Tibial nerve (tissue), 4 donors: Measurements from ENCODE around the gene YOD1. TPM values are rescaled to one million over a fixed set of nuclear protein-coding genes. Genes with fewer than 3 reads are reported as not detected.
A peak's percentile ranks its signal among the peaks of the same experiment; 100 is the strongest.

ENCODE experiments used
- DNase-seq, 2 donors: peaks; one replicate each; pipeline ENCODE4 v3.0.0-alpha.2; 2019; ENCODE audit warnings: low spot score in 2 of 2
- H3K27ac ChIP-seq, 4 donors: fragments of 200-600 bp; sonication (generic) in 3 of 4; one replicate each; pipeline ENCODE4 v1.5.1; 2017 to 2019; ENCODE audit warnings: mild to moderate bottlenecking in 1 of 4
- H3K27me3 ChIP-seq, 2 donors: fragments of 200-600 bp; sonication (generic) in 1 of 2; one replicate each; pipeline versions ENCODE4 v1.5.1 to v1.6.0; 2017 to 2019
- H3K36me3 ChIP-seq, 3 donors: fragments of 200-600 bp; sonication (generic); one replicate each; pipeline ENCODE4 v1.5.1; 2018 to 2019
- H3K4me1 ChIP-seq, 4 donors: fragments of 200-600 bp; sonication (generic) in 3 of 4; one replicate each; pipeline ENCODE4 v1.5.1; 2017 to 2019
- H3K4me3 ChIP-seq, 4 donors: fragments of 200-600 bp; sonication (generic) in 3 of 4; one replicate each; pipeline ENCODE4 v1.5.1; 2017 to 2019; ENCODE audit warnings: mild to moderate bottlenecking in 1 of 4, moderate library complexity in 1 of 4
- H3K9me3 ChIP-seq, 4 donors: fragments of 200-600 bp; sonication (generic) in 3 of 4; one replicate each; pipeline ENCODE4 v1.5.1; 2017 to 2019
- EP300 ChIP-seq, 2 donors: sonication (generic); formaldehyde crosslinking; IDR thresholded peaks; one replicate each; pipeline ENCODE4 v1.6.1; 2017; ENCODE audit warnings: antibody characterized with exemption in 2 of 2, mild to moderate bottlenecking in 1 of 2
- POLR2A ChIP-seq, 2 donors: fragments of 450-650 bp; IDR thresholded peaks; one replicate each; pipeline ENCODE4 v1.6.1; 2017; ENCODE audit warnings: antibody characterized with exemption in 2 of 2, mild to moderate bottlenecking in 2 of 2, moderate library complexity in 2 of 2
- WGBS, 2 donors: methylation state at CpG; one replicate each; pipeline ENCODE4 v1.1.5; 2018; 5-methylcytosine and 5-hydroxymethylcytosine counted together
- total RNA-seq, 4 donors: library from RNA; depleted of rRNA; stranded (reverse); fragments of >200 nt; gene quantifications; one replicate each; pipeline ENCODE4 v1.1.0, GENCODE V29; 2016
- TF ChIP-seq, protein P1 (sequence below), 5 experiments: fragments of 200-600 bp in 3 of 5; fragments of 450-650 bp in 2 of 5; sonication (generic) in 3 of 5; IDR thresholded peaks; one replicate each; pipeline ENCODE4 v1.5.1; 2016 to 2019; ENCODE audit warnings: antibody characterized with exemption in 5 of 5, mild to moderate bottlenecking in 3 of 5, moderate library complexity in 2 of 5

YOD1 gene
- total RNA-seq, 4 donors from 2014 or later: 6.9 to 11.8 (median 10.7) TPM

GRCh38 chr1:207069061-207069460 is 18.1 kb upstream of the YOD1 start:
- peaks cover 0 to 88% (median 8%) of the 10 kb centered on the region in 3 donors for H3K36me3 ChIP-seq

GRCh38 chr1:207067665-207068064 is 16.7 kb upstream of the YOD1 start:
- H3K36me3 ChIP-seq: peaks cover under 1 to 92% (median 8%) of the 10 kb centered on the region in 3 donors
- no peak for DNase-seq
- WGBS, 2 donors: 91 to 94% methylated on average over 5 of the region's 5 CpGs
- H3K4me3 ChIP-seq: no peak overlapping the region
- H3K4me1 ChIP-seq: peaks cover 0 to 4% (median 0%) of the 10 kb centered on the region in 4 donors
- no peaks in the 10 kb centered on the region for H3K27me3 ChIP-seq
- H3K27ac ChIP-seq: peak overlapping the region in 1 of 4 donors; percentile 40
- TF ChIP-seq EP300 (IDR thresholded peaks at IDR 0.05) (no peak), POLR2A (IDR thresholded peaks at IDR 0.05) (no peak)
- TF ChIP-seq, protein P1, sequence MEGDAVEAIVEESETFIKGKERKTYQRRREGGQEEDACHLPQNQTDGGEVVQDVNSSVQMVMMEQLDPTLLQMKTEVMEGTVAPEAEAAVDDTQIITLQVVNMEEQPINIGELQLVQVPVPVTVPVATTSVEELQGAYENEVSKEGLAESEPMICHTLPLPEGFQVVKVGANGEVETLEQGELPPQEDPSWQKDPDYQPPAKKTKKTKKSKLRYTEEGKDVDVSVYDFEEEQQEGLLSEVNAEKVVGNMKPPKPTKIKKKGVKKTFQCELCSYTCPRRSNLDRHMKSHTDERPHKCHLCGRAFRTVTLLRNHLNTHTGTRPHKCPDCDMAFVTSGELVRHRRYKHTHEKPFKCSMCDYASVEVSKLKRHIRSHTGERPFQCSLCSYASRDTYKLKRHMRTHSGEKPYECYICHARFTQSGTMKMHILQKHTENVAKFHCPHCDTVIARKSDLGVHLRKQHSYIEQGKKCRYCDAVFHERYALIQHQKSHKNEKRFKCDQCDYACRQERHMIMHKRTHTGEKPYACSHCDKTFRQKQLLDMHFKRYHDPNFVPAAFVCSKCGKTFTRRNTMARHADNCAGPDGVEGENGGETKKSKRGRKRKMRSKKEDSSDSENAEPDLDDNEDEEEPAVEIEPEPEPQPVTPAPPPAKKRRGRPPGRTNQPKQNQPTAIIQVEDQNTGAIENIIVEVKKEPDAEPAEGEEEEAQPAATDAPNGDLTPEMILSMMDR (IDR thresholded peaks at IDR 0.05): no peak
- H3K9me3 ChIP-seq: no peaks in the 10 kb centered on the region

More at GRCh38 chr1:207069061-207069460, 18.1 kb upstream of the YOD1 start:
- Histone ChIP-seq H3K27me3 (no peaks in the 10 kb centered on the region), H3K4me3 (no peak overlapping the region), H3K27ac (no peak overlapping the region), H3K4me1 (peaks cover 0 to 4% (median 0%) of the 10 kb centered on the region in 4 donors), H3K9me3 (no peaks in the 10 kb centered on the region)
- TF ChIP-seq POLR2A (IDR thresholded peaks at IDR 0.05) (no peak), EP300 (IDR thresholded peaks at IDR 0.05) (no peak)
- TF ChIP-seq, protein P1 (IDR thresholded peaks at IDR 0.05): no peak
- no peak for DNase-seq
- WGBS, 2 donors: 69 to 81% methylated on average over 3 of the region's 3 CpGs

DNA sequence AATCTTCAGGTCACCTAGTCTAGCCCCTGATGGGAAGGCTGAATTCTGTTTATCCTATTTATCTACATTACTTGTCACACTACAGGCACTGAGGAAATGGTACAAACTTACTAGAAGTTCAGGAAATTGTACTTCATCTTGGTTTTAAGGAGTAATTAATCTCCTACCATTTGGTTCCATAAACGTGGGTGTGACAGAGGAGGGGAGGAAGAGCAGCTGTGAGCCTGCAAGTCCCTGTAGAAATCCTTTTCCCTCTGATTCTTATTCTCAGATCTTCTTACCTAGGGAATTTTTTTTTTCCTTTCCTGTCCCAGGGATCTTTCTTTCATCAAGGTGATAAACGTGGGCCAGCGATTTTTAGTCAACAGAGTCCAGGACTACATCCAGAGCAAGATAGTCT is 16.2 kb upstream of the YOD1 start:
- no peak for DNase-seq
- Histone ChIP-seq H3K9me3 (no peaks in the 10 kb centered on the region), H3K27ac (peak overlapping the region in 1 of 4 donors; percentile 40), H3K36me3 (peaks cover 2 to 92% (median 8%) of the 10 kb centered on the region in 3 donors), H3K4me3 (no peak overlapping the region), H3K27me3 (no peaks in the 10 kb centered on the region), H3K4me1 (peaks cover 0 to 4% (median 0%) of the 10 kb centered on the region in 4 donors)
- 58 to 62% methylated on average over 3 of the region's 3 CpGs for WGBS, 2 donors
- TF ChIP-seq, protein P1 (IDR thresholded peaks at IDR 0.05): no peak
- TF ChIP-seq POLR2A (IDR thresholded peaks at IDR 0.05) (no peak), EP300 (IDR thresholded peaks at IDR 0.05) (no peak)

DNA sequence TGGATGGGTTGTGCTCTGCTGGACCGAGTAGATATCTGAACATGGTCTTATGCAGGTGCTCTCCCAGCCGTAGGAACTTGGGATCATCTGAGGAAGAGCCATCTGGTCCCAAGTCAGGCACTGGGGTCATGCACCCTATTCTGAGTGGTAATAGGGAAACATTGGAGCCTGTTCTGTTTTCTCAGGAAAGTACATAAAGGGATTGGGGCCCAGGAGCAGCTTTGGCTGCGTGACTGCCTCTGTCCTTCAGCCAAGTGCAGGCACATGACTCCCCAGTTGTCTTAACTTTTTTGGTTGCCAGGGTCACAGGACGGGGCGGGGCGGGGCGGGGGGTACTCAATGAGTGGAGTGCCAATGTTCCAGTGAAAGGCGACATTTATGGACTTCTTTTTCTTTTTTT is 13.6 kb upstream of the YOD1 start:
- DNase-seq: no peak
- TF ChIP-seq EP300 (IDR thresholded peaks at IDR 0.05) (peak in 1 of 2 donors; percentile 34), POLR2A (IDR thresholded peaks at IDR 0.05) (no peak)
- Histone ChIP-seq H3K27me3 (no peaks in the 10 kb centered on the region), H3K9me3 (no peaks in the 10 kb centered on the region), H3K36me3 (peaks cover 2 to 78% (median 16%) of the 10 kb centered on the region in 3 donors), H3K27ac (peak overlapping the region in 3 of 4 donors; percentile 52 to 78 (median 69)), H3K4me3 (no peak overlapping the region), H3K4me1 (peaks cover 0 to 4% (median 2%) of the 10 kb centered on the region in 4 donors)
- WGBS, 2 donors: 37 to 52% methylated on average over 7 to 8 of the region's 8 CpGs

- 93 to 94% methylated on average over 5 of the region's 5 CpGs for WGBS, 2 donors
- H3K4me1 ChIP-seq: peaks cover 0 to 4% (median 2%) of the 10 kb centered on the region in 4 donors
Observed at GRCh38 chr1:207063014-207063413, 12.0 kb upstream of the YOD1 start.

GRCh38 chr1:207062058-207062457 is 11.1 kb upstream of the YOD1 start:
- H3K27ac ChIP-seq: no peak overlapping the region
- no peaks in the 10 kb centered on the region for H3K27me3 ChIP-seq
- TF ChIP-seq, protein P1 (IDR thresholded peaks at IDR 0.05): no peak
- TF ChIP-seq EP300 (IDR thresholded peaks at IDR 0.05) (no peak), POLR2A (IDR thresholded peaks at IDR 0.05) (no peak)
- no peak overlapping the region for H3K4me3 ChIP-seq
- DNase-seq: no peak
- WGBS, 2 donors: 82 to 100% methylated on average over 1 of the region's 1 CpG
- H3K36me3 ChIP-seq: peaks cover 2 to 53% (median 8%) of the 10 kb centered on the region in 3 donors
- no peaks in the 10 kb centered on the region for H3K9me3 ChIP-seq
- peaks cover 0 to 4% (median 2%) of the 10 kb centered on the region in 4 donors for H3K4me1 ChIP-seq

More at GRCh38 chr1:207063014-207063413, 12.0 kb upstream of the YOD1 start:
- H3K9me3 ChIP-seq: no peaks in the 10 kb centered on the region
- DNase-seq: no peak
- TF ChIP-seq EP300 (IDR thresholded peaks at IDR 0.05): no peak
- H3K27ac ChIP-seq: no peak overlapping the region
- H3K27me3 ChIP-seq: no peaks in the 10 kb centered on the region
- no peak overlapping the region for H3K4me3 ChIP-seq
- peaks cover 2 to 62% (median 16%) of the 10 kb centered on the region in 3 donors for H3K36me3 ChIP-seq
